NCI-H1417 (cell line): ENCODE data around the gene CTU1.

Experiments used
- DNase-seq, 3 experiments: peaks; one replicate each; lab custom pipeline; 2025; lab: John Stamatoyannopoulos, UW

Gene CTU1

DNA sequence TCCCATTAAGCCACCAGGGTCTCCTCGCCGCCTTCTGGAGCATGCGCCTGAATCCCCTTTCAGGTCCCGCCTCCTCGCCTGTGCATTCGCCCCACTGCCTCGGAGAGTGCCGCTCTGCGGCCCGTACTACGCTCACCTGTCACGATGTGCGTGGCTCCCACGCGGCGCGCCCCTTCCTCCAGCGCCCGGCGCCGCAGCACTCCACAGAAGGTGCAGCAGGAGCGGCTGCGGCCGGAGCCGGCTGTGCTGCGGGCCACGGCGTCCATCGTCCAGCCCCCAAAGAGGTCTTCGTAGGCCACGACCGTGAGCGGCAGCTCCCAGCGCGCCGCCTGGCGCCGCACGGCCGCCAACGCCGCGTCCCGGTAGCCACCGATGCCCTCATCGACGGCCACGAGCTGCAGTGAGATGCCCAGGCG is 4.3 kb downstream of the CTU1 start:
- DNase-seq, result no peak

DNA sequence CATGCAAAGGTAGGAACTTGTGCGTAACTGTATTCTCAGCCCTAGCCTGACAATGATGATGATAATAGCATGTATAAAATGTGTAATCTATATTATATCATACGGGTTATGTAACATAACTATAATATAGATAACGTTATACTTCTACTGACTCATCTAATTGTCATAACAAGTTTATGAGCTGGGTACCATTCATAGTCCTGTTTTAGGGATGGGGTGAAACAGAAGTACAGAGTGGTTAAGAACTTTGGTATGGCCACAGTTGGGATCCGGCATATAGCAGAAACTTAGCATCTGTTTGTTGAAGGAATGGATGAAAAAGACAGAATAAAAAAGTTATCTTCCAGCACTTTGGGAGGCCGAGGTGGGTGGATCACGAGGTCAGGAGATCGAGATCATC is 5.2 kb downstream of the CTU1 start:
- DNase-seq, result no peak

GRCh38 chr19:51101171-51101865 is 6.9 kb downstream of the CTU1 start:
- DNase-seq, result peak in 2 of 3 experiments; percentile 3 to 14

GRCh38 chr19:51100601-51101000 is 7.6 kb downstream of the CTU1 start:
- no peak for DNase-seq

GRCh38 chr19:51099047-51099382 is 9.2 kb downstream of the CTU1 start:
- no peak for DNase-seq

DNA sequence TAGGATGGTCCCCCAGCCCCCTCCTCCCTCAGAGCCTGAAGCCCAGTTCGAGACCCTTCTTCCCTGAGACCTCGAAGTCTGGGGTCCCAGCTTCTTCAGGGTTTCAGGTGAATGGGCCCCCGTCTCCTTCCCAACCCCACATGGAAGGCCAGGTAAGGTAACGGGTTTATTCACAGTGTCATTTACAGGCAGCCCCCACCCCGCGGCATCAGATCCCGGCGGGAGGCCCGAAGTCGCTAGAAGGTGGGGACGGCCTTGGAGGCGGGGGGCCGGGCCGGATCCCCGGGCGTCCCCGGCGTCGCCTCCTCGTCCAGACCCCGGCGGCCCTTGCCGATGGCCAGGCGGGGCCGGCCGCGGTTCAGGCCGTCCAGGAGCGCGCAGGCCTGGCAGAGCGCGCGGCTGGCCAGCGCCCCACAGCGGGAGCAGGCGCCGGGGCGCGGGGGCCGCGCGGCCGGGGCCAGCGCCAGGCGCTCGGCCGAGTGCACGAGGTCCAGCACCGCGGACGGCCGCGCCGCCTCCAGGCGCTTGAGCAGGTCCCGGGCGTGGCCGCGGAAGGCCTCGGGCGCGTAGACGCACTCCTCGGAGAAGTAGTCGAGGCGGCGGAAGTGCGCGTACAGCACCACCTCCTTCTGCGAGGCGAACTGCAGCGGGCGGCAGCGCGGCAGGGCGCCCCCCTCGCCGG is 9.7 kb downstream of the CTU1 start:
- no peak for DNase-seq

DNA sequence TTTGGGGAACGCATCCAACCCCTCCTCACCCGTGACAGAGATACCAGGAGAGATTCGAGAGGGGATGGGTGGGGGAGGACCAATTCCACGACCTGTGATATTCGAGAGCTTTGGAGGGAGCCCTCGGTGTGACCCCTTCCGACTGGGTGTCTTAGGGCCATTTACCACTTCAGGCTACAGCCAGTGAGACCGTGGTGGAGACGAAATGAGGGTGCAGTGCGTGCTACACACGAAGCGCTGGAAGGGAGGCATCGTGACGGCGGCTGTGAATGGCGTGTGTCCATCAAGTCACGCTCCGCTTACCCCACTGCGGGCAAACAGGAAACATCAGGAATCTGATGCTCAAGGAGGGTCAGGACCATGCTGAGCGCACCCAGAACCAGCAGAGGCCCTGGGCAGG is 10.4 kb downstream of the CTU1 start:
- no peak for DNase-seq

- peak; percentile 6 to 59 (median 48) for DNase-seq
Measured at GRCh38 chr19:51097166-51097738, 11.0 kb downstream of the CTU1 start.

GRCh38 chr19:51096473-51097165 is 11.6 kb downstream of the CTU1 start:
- DNase-seq, result peak in 1 of 3 experiments; percentile 21

DNA sequence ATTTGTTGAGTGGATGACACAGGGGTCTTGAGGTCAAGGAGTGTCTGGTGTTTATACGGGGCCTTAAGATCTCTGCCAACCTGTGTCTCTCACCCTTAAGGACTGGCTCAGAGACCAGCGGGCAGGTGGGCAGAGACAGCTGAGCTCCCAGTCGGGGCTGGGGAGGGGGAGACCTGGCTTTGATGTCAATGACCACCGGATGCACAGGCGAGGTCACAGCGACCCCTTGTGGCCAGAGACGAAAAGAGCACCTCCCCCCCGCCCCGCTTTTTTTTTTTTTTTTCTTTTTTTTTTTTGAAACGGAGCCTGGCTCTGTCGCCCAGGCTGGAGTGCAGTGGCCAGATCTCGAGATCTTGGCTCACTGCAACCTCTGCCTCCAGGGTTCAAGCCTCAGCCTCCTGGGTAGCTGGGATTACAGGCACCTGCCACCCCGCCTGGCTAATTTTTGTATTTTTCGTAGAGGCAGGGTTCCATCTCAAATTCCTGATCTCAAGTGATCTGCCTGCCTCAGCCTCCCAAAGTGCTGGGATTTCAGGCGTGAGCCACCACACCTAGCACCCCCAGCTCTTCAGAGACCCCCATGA is 13.4 kb downstream of the CTU1 start:
- peak; percentile 38 to 70 (median 49) for DNase-seq

DNA sequence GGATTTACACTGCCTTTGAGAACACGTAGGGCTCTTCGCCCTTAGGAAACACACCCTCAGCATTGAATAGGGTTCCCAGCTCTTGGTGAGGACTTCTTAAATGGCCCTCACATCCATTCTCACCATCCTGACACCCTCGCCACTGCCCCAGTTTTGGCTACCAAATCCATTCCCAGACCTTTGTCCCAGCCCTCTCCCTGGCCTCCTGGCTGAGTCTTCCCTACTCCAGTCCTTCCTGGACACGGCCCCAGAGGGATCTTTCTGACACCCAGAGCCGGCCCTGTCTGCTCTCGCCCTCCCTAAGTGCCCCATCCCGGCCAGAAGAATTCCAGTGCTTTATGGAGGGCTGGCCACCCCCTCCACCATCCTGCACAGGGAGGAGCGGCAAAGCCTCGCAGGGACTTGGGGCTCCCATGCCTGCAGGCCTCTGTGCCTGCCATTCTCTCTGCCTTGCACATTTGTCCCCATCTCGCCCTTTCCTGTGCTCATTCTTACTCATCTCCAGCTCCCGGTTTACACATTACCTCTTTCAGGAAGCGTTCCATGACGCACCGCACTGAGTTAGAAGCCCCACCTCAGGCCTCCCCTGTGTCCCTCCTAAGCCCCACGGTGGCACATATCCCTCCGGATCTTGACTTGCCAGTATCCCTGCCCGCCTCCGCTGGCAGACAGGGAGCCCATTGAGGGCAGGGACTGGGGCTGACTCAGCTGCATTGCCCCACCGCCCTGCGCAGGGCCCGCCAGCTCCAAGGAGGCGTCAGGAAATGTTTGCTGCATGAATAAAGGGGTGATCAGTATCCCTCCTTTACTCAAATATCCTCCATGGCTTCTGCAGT is 14.5 kb downstream of the CTU1 start:
- no peak for DNase-seq

GRCh38 chr19:51093101-51093500 is 15.1 kb downstream of the CTU1 start:
- DNase-seq, result peak in 2 of 3 experiments; percentile 14 to 28

GRCh38 chr19:51091895-51092873 is 16.0 kb downstream of the CTU1 start:
- DNase-seq, result peak; percentile 41 to 86 (median 72)

DNA sequence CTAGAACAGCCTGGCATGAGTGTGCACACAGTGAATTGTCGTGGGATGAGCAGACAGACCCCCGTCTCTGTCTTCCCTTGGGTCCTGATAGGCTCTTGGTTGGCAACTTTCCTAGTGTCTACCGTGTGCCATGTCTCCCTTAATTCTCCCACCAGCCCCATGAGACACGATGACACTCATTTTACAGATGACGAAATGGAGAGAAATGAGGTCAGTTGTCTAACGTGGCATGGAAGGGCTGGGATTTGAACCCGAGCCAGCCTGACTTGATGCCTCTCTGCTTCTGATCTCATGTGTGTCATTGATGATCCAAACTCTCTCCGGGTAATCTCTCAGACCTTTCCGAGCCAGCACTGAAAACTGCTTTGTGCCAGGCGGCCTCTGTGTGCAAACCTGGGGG is 17.1 kb downstream of the CTU1 start:
- DNase-seq, result no peak

- DNase-seq, result no peak
Measured at GRCh38 chr19:51090471-51090870, 17.7 kb downstream of the CTU1 start.

- no peak for DNase-seq
Measured at GRCh38 chr19:51089786-51090185, 18.4 kb downstream of the CTU1 start.

- DNase-seq, result no peak
Measured at GRCh38 chr19:51086153-51086850, 21.9 kb downstream of the CTU1 start.

DNA sequence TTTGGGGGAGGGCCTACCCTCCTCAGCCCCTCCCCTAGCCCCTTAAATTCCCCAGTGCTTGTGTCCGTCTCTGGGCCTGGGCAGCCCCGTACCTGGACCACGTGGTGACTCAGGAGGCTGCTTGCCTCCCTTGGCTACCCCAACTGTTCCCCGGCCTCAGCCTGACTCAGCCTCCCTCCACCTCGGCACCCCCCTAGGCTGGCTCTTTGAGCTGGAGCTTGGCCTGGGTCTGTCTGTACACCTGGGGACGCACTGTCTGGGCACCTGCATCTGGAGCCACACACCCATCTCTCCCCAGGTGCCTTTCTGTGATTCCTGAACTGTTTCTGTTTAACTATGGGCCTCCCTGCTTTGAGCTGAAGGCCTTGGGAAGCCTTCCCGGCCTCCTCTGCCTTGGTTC is 23.7 kb downstream of the CTU1 start:
- DNase-seq, result no peak

- no peak for DNase-seq
Measured at GRCh38 chr19:51083783-51084182, 24.4 kb downstream of the CTU1 start.

DNA sequence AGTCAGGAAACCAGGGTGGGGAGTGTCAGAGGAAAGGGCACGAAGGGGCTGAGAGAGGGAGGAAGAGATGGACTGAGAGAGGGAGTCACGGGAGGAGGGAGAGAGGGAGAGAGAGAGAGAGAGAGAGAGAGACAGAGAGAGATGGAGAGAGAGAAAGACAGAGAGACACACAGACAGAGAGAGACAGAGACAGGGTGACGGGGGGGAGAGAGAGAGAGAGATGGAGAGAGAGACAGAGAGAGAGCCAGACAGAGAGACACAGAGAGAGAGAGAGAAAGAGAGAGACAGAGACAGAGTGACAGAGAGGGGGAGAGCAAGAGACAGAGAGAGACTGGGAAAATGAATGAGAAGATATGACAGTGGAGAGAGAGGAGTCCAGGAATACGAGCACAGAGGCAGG is 25.0 kb downstream of the CTU1 start:
- no peak for DNase-seq
